Muscle of leg (tissue), 11 donors: ENCODE data around the gene TSPAN33. TPM values are rescaled to one million over a fixed set of nuclear protein-coding genes. Genes with fewer than 3 reads are reported as not detected.
"Not testable (repeated sequence)": the region's sequence is repeated elsewhere in the genome, so short reads cannot be mapped to it uniquely, and the experiment has no call there.

Source experiments
- DNase-seq: peaks from one replicate; pipeline ENCODE4 v3.0.0; 2013
- H3K27ac ChIP-seq: one replicate; pipeline ENCODE4 v1.5.1; 2013; ENCODE audit warnings: mild to moderate bottlenecking, low read length, control low read depth
- H3K27me3 ChIP-seq: one replicate; pipeline ENCODE4 v1.6.1; 2013; ENCODE audit warnings: low read length; ENCODE audit not compliant: control insufficient read depth, insufficient read depth
- H3K36me3 ChIP-seq: one replicate; pipeline ENCODE4 v1.6.1; 2013; ENCODE audit warnings: low read length; ENCODE audit not compliant: control insufficient read depth, insufficient read depth
- H3K4me1 ChIP-seq: one replicate; pipeline ENCODE4 v1.6.1; 2013; ENCODE audit warnings: low read length; ENCODE audit not compliant: control insufficient read depth, insufficient read depth
- H3K4me3 ChIP-seq: one replicate; pipeline ENCODE4 v1.5.1; 2013; ENCODE audit warnings: low read length, control low read depth
- H3K9me3 ChIP-seq: replicated peaks from 2 replicates; pipeline ENCODE4 v1.6.1; 2013; ENCODE audit warnings: low read depth, low read length; ENCODE audit not compliant: control insufficient read depth
- WGBS: methylation state at CpG from one replicate; pipeline ENCODE4 v1.1.5; 2013; ENCODE audit warnings: missing lambda C conversion rate; ENCODE audit not compliant: insufficient coverage; 5-methylcytosine and 5-hydroxymethylcytosine counted together
- polyA plus RNA-seq, 8 donors: library from polyadenylated mRNA; unstranded; fragments of 120-200 nt; gene quantifications; one replicate each; pipeline versions ENCODE4 v1.2.1 to v1.2.3, GENCODE V29; 2013; ENCODE audit warnings: inconsistent platforms in 1 of 8, low replicate concordance in 1 of 8; ENCODE audit not compliant: insufficient read length in 8 of 8, insufficient read depth in 1 of 8
- total RNA-seq: library from RNA; stranded (reverse); fragments of 120-200 nt; gene quantifications from one replicate; pipeline ENCODE4 v1.2.4, GENCODE V29; 2013

Gene TSPAN33
- total and polyA plus RNA-seq, 9 donors = 23.9 to 52.4 (median 45.8) TPM

- not testable (repeated sequence) for DNase-seq, H3K4me3 ChIP-seq, H3K27me3 ChIP-seq, H3K4me1 ChIP-seq, H3K9me3 ChIP-seq, H3K27ac ChIP-seq
- peaks cover 14% of the 10 kb centered on the region for H3K36me3 ChIP-seq
- 69% methylated on average over 3 of the region's 8 CpGs for WGBS
Measured at GRCh38 chr7:129216821-129217416, 72.4 kb downstream of the TSPAN33 start.

- H3K36me3 ChIP-seq = no peaks in the 10 kb centered on the region
- no peak overlapping the region for H3K4me3 ChIP-seq
- peaks cover 5% of the 10 kb centered on the region for H3K4me1 ChIP-seq
- peak; percentile 94 for DNase-seq
- no peaks in the 10 kb centered on the region for H3K9me3 ChIP-seq
- WGBS = 11% methylated on average over 8 of the region's 9 CpGs
- no peaks in the 10 kb centered on the region for H3K27me3 ChIP-seq
- no peak overlapping the region for H3K27ac ChIP-seq
Measured at GRCh38 chr7:129218514-129219062, 74.1 kb downstream of the TSPAN33 start.

- not testable (repeated sequence) for H3K4me1 ChIP-seq, H3K9me3 ChIP-seq, DNase-seq, H3K36me3 ChIP-seq, H3K27me3 ChIP-seq, H3K4me3 ChIP-seq, H3K27ac ChIP-seq
- 85% methylated on average over 4 of the region's 4 CpGs for WGBS
Measured at GRCh38 chr7:129219166-129219565, 74.7 kb downstream of the TSPAN33 start.

Other genes starting within 250 kb of the TSPAN33 start
- gene KCP, start 234.0 kb upstream of the TSPAN33 start, total RNA-seq = 0.58 TPM
- 1 to 10 TPM in 6 of 8 donors, under 1 TPM in 2; 0.50 to 1.8 (median 1.3) TPM for gene KCP, start 234.0 kb upstream of the TSPAN33 start, polyA plus RNA-seq
- gene IRF5, start 206.8 kb upstream of the TSPAN33 start, total RNA-seq = 2.7 TPM
- 1 to 10 TPM; 1.6 to 3.5 (median 2.4) TPM for gene IRF5, start 206.8 kb upstream of the TSPAN33 start, polyA plus RNA-seq
- 31.4 TPM for gene TNPO3, start 89.6 kb upstream of the TSPAN33 start, total RNA-seq
- 10 to 100 TPM; 24.9 to 32.7 (median 29.7) TPM for gene TNPO3, start 89.6 kb upstream of the TSPAN33 start, polyA plus RNA-seq
- gene SMO, start 43.9 kb downstream of the TSPAN33 start, total RNA-seq = 35.9 TPM
- gene SMO, start 43.9 kb downstream of the TSPAN33 start, polyA plus RNA-seq = 10 to 100 TPM; 38.2 to 63.6 (median 51.1) TPM
- 13.0 TPM for gene AHCYL2, start 80.3 kb downstream of the TSPAN33 start, total RNA-seq
- gene AHCYL2, start 80.3 kb downstream of the TSPAN33 start, polyA plus RNA-seq = 10 to 100 TPM; 11.9 to 16.7 (median 12.5) TPM